HepG2 (cell line): Measurements from ENCODE around the gene ZMYND8. TPM values are rescaled to one million over a fixed set of nuclear protein-coding genes. Genes with fewer than 3 reads are reported as not detected.

Experiments
- ARID2 ChIP-seq: sonication (generic); formaldehyde crosslinking; IDR thresholded peaks from 2 replicates; pipeline ENCODE4 v1.8.1; 2022; ENCODE audit warnings: mild to moderate bottlenecking, missing genetic modification reagents, borderline replicate concordance
- MED13 ChIP-seq: sonication (generic); formaldehyde crosslinking; IDR thresholded peaks from 2 replicates; pipeline ENCODE4 v1.5.0; 2020; ENCODE audit warnings: missing genetic modification reagents
- MZF1 ChIP-seq: sonication (generic); formaldehyde crosslinking; IDR thresholded peaks from 2 replicates; pipeline ENCODE4 v1.8.1; 2023; ENCODE audit warnings: mild to moderate bottlenecking, missing genetic modification reagents, borderline replicate concordance
- NFYB ChIP-seq: sonication (generic); formaldehyde crosslinking; IDR thresholded peaks from 2 replicates; pipeline ENCODE4 v1.4.0; 2020; ENCODE audit warnings: missing genetic modification reagents
- NONO ChIP-seq, 2 experiments: fragments of 450-650 bp in 1 of 2; sonication (generic) in 1 of 2; formaldehyde crosslinking in 1 of 2; IDR thresholded peaks in 1 of 2; conservative IDR thresholded peaks in 1 of 2; 2 replicates each; pipeline versions ENCODE4 v1.6.1 to v1.8.0; 2017 to 2022; ENCODE audit warnings: mild to moderate bottlenecking in 1 of 2, missing genetic modification reagents in 1 of 2, moderate library complexity in 1 of 2
- NRL ChIP-seq: sonication (generic); formaldehyde crosslinking; IDR thresholded peaks from 2 replicates; pipeline ENCODE4 v1.5.0; 2020; ENCODE audit warnings: missing genetic modification reagents, mild to moderate bottlenecking, moderate library complexity, borderline replicate concordance
- PHF8 ChIP-seq: sonication (generic); formaldehyde crosslinking; IDR thresholded peaks from 2 replicates; pipeline ENCODE4 v1.5.0; 2020; ENCODE audit warnings: missing genetic modification reagents
- PRMT3 ChIP-seq: sonication (generic); formaldehyde crosslinking; IDR thresholded peaks from 2 replicates; pipeline ENCODE4 v1.8.1; 2022; ENCODE audit warnings: low read depth, mild to moderate bottlenecking, moderate library complexity, missing genetic modification reagents, borderline replicate concordance
- SP4 ChIP-seq: sonication (generic); formaldehyde crosslinking; IDR thresholded peaks from 2 replicates; pipeline ENCODE4 v1.8.1; 2023; ENCODE audit warnings: mild to moderate bottlenecking, missing genetic modification reagents
- SRSF1 ChIP-seq: fragments of 200-400 bp; formaldehyde crosslinking; optimal IDR thresholded peaks from 2 replicates; pipeline ENCODE3; 2017; ENCODE audit warnings: mild to moderate bottlenecking, low read depth, low read length, moderate library complexity
- SRY ChIP-seq: sonication (generic); formaldehyde crosslinking; IDR thresholded peaks from 2 replicates; pipeline ENCODE4 v1.8.0; 2022; ENCODE audit warnings: mild to moderate bottlenecking, missing genetic modification reagents
- STAG1 ChIP-seq: sonication (generic); formaldehyde crosslinking; IDR thresholded peaks from 2 replicates; pipeline ENCODE4 v1.4.0; 2020; ENCODE audit warnings: missing genetic modification reagents
- TCF7L2 ChIP-seq: IDR thresholded peaks from 2 replicates; pipeline ENCODE4 v1.6.1; 2011; ENCODE audit warnings: mild to moderate bottlenecking, low read depth, low read length, moderate library complexity
- ZMYM2 ChIP-seq: sonication (generic); formaldehyde crosslinking; IDR thresholded peaks from 2 replicates; pipeline ENCODE4 v1.8.0; 2022; ENCODE audit warnings: mild to moderate bottlenecking, missing genetic modification reagents
- ZMYM3 ChIP-seq: sonication (generic); formaldehyde crosslinking; IDR thresholded peaks from 2 replicates; pipeline ENCODE4 v1.5.1; 2020; ENCODE audit warnings: mild to moderate bottlenecking, missing genetic modification reagents
- ZNF274 ChIP-seq: sonication (generic); formaldehyde crosslinking; IDR thresholded peaks from 2 replicates; pipeline ENCODE4 v1.5.1; 2020; ENCODE audit warnings: mild to moderate bottlenecking, missing genetic modification reagents
- ZNF766 ChIP-seq: sonication (generic); formaldehyde crosslinking; IDR thresholded peaks from 2 replicates; pipeline ENCODE4 v1.5.0; 2020; ENCODE audit warnings: missing genetic modification reagents, borderline replicate concordance
- ZNF788 ChIP-seq: sonication (generic); formaldehyde crosslinking; IDR thresholded peaks from 2 replicates; pipeline ENCODE4 v1.5.0; 2020; ENCODE audit warnings: mild to moderate bottlenecking, missing genetic modification reagents, borderline replicate concordance
- ZSCAN31 ChIP-seq: sonication (generic); formaldehyde crosslinking; IDR thresholded peaks from 2 replicates; pipeline ENCODE4 v1.5.0; 2020; ENCODE audit warnings: low read depth, mild to moderate bottlenecking, missing genetic modification reagents
- polyA plus RNA-seq, 8 experiments: library from polyadenylated mRNA; depleted of rRNA in 3 of 8; stranded (reverse) in 7 of 8; unstranded in 1 of 8; fragments of >200 nt; fragmentation: Illumina TruSeq in 4 of 8; extraction: Trizol in 4 of 8; gene quantifications; 2 replicates each; pipeline versions ENCODE4 v1.2.1 to v1.2.3, GENCODE V29; 2011 to 2016; ENCODE audit warnings: low read depth in 4 of 8, missing spikeins in 1 of 8, mixed read lengths in 1 of 8; ENCODE audit not compliant: insufficient read depth in 1 of 8
- total RNA-seq, 5 experiments: library from RNA; depleted of rRNA; stranded (reverse); fragments of >200 nt; fragmentation: Illumina TruSeq; extraction: Trizol; gene quantifications; 2 replicates each; pipeline ENCODE4 v1.2.3, GENCODE V29; 2016; ENCODE audit warnings: low read depth in 1 of 5
- TF ChIP-seq, protein P1 (sequence below): sonication (generic); formaldehyde crosslinking; IDR thresholded peaks from 2 replicates; pipeline ENCODE4 v1.5.1; 2020; ENCODE audit warnings: mild to moderate bottlenecking, missing genetic modification reagents, moderate library complexity
- TF ChIP-seq, protein P2 (sequence below): sonication (generic); formaldehyde crosslinking; IDR thresholded peaks from 2 replicates; pipeline ENCODE4 v1.9.0; 2022; ENCODE audit warnings: low read depth, missing genetic modification reagents

The ZMYND8 gene
- total and polyA plus RNA-seq, 2 of the 13 experiments (the other 11 are each of a cell fraction or from before 2014, with no cell fraction given), result 53.9 to 84.7 TPM

DNA sequence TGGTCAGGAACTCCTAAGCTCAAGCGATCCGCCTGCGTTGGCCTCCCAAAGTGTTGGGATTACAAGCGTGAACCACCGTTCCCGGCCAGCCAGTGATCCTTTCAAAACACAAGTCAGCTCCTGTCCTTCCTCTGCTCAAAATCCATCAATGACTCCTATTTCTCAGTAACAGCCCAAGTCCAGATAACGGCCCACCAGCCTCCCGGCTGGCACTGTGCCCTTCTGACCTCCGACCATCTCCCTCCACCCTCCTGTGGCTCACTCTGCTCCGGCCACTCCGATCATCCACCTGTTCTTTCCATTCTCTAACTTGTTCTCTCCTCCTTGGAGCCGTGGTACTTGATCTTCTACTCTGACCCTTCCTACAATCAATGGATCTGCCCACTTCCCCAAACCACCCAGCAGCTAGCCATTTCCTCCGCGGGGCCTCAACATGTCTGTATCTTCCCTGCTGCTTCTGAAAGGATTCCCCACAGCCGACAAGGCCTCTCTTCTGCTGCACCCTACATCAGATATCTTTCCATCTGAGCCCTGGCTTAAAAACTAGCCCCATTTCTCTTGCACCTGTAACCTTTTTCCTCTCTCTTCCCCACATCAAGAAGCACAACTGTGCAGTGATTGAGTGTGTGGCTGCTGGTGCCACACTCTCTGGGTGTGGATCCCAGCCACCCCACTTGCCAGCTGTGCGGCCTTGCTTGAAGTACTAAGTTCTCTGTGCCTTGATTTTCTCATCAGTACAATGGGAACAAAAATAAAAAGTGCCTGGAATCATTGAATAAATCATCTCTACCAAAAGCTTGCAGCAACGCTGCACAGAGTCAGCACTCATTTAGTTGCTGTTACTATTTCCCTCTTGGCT lies 6.1 kb upstream of the ZMYND8 start (continued):
- TF ChIP-seq MED13 (CRISPR knock-in tag) (no peak), ZNF788 (0 out of 2 replicates have a peak, but pooled peaks have one; percentile 12), ZMYM3 (CRISPR knock-in tag) (no peak; the same call in 1 of the 2 replicates), NRL (CRISPR knock-in tag) (no peak), ZNF766 (CRISPR knock-in tag) (no peak), ZSCAN31 (CRISPR knock-in tag) (no peak), NONO (IDR thresholded peaks at IDR 0.05) (no peak), NONO (CRISPR knock-in tag; conservative IDR thresholded peaks at IDR 0.05) (no peak), ZNF274 (0 out of 2 replicates have a peak, but pooled peaks have one; percentile 40), ZMYM2 (no peak), MZF1 (CRISPR knock-in tag) (no peak), TCF7L2 (no peak), SRY (CRISPR knock-in tag) (no peak), SP4 (no peak), PHF8 (CRISPR knock-in tag) (0 out of 2 replicates have a peak, but pooled peaks have one; percentile 6), NFYB (CRISPR knock-in tag) (no peak), SRSF1 (peak; percentile 26), PRMT3 (CRISPR knock-in tag) (no peak), ARID2 (CRISPR knock-in tag) (no peak), STAG1 (CRISPR knock-in tag) (no peak)
- TF ChIP-seq, protein P1, sequence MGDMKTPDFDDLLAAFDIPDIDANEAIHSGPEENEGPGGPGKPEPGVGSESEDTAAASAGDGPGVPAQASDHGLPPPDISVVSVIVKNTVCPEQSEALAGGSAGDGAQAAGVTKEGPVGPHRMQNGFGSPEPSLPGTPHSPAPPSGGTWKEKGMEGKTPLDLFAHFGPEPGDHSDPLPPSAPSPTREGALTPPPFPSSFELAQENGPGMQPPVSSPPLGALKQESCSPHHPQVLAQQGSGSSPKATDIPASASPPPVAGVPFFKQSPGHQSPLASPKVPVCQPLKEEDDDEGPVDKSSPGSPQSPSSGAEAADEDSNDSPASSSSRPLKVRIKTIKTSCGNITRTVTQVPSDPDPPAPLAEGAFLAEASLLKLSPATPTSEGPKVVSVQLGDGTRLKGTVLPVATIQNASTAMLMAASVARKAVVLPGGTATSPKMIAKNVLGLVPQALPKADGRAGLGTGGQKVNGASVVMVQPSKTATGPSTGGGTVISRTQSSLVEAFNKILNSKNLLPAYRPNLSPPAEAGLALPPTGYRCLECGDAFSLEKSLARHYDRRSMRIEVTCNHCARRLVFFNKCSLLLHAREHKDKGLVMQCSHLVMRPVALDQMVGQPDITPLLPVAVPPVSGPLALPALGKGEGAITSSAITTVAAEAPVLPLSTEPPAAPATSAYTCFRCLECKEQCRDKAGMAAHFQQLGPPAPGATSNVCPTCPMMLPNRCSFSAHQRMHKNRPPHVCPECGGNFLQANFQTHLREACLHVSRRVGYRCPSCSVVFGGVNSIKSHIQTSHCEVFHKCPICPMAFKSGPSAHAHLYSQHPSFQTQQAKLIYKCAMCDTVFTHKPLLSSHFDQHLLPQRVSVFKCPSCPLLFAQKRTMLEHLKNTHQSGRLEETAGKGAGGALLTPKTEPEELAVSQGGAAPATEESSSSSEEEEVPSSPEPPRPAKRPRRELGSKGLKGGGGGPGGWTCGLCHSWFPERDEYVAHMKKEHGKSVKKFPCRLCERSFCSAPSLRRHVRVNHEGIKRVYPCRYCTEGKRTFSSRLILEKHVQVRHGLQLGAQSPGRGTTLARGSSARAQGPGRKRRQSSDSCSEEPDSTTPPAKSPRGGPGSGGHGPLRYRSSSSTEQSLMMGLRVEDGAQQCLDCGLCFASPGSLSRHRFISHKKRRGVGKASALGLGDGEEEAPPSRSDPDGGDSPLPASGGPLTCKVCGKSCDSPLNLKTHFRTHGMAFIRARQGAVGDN (CRISPR knock-in tag), result peak; percentile 34; the same call in 1 of the 2 replicates
- TF ChIP-seq, protein P2, sequence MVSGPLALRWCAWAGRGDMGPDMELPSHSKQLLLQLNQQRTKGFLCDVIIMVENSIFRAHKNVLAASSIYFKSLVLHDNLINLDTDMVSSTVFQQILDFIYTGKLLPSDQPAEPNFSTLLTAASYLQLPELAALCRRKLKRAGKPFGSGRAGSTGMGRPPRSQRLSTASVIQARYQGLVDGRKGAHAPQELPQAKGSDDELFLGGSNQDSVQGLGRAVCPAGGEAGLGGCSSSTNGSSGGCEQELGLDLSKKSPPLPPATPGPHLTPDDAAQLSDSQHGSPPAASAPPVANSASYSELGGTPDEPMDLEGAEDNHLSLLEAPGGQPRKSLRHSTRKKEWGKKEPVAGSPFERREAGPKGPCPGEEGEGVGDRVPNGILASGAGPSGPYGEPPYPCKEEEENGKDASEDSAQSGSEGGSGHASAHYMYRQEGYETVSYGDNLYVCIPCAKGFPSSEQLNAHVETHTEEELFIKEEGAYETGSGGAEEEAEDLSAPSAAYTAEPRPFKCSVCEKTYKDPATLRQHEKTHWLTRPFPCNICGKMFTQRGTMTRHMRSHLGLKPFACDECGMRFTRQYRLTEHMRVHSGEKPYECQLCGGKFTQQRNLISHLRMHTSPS (CRISPR knock-in tag), result 0 out of 2 replicates have a peak, but pooled peaks have one; percentile 19
